Activated T-helper 17 cell treated with anti-CD3 and anti-CD28 coated beads, Interleukin-2, amount 50 U/mL, for 72 hours (primary cell): ENCODE measurements around the gene PKN2. TPM values are rescaled to one million over a fixed set of nuclear protein-coding genes. Genes with fewer than 3 reads are reported as not detected.

Experiments used
- ATAC-seq: fragments of 150-1000 bp; cut with Tn5 transposase; replicated peaks from 2 replicates; pipeline ENCODE4 v1.10.0; 2021; ENCODE audit warnings: mild to moderate bottlenecking, moderate library complexity
- H3K27ac Mint-ChIP-seq: one replicate; pipeline ENCODE4 v1.8.0; 2022; ENCODE audit warnings: mixed read lengths
- H3K27me3 Mint-ChIP-seq: one replicate; pipeline ENCODE4 v1.8.0; 2022; ENCODE audit warnings: mixed read lengths
- H3K36me3 Mint-ChIP-seq: one replicate; pipeline ENCODE4 v1.8.0; 2022; ENCODE audit warnings: low read depth, mild to moderate bottlenecking, mixed read lengths
- H3K4me1 Mint-ChIP-seq: one replicate; pipeline ENCODE4 v1.8.0; 2022; ENCODE audit warnings: mixed read lengths
- H3K4me3 Mint-ChIP-seq: one replicate; pipeline ENCODE4 v1.8.0; 2022; ENCODE audit warnings: mild to moderate bottlenecking, mixed read lengths
- H3K9me3 Mint-ChIP-seq: one replicate; pipeline ENCODE4 v1.8.0; 2022; ENCODE audit warnings: mixed read lengths
- total RNA-seq, 2 donors: library from RNA; stranded (reverse); gene quantifications; one replicate each; pipeline ENCODE4 v1.2.3, GENCODE V29; 2022

The PKN2 gene
- total RNA-seq, 2 donors from 2014 or later = 23.7 to 24.1 TPM

DNA sequence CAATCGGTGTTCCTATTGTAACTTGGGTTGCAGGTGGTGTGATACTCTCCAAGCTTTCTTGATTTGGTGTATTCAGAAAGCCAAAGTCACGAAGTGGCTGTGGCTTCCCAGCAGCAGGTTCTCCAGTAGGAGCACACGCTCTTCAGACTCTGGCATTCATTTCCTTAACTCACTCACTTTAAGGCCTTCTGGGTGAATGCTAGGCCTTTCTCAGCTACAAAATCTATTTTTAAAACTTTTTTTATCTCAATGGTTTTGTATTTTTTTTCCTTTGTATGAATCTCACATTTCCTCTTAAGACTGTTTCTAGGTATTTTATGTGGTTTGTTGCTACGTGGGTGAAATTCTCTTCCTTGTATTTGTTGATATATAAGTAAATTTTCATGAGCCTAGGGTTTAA lies 22.9 kb upstream of the PKN2 start:
- H3K27me3 Mint-ChIP-seq = no peaks in the 10 kb centered on the region
- peak overlapping the region; percentile 49 for H3K4me3 Mint-ChIP-seq
- no peaks in the 10 kb centered on the region for H3K9me3 Mint-ChIP-seq
- peak overlapping the region; percentile 75 for H3K27ac Mint-ChIP-seq
- no peaks in the 10 kb centered on the region for H3K36me3 Mint-ChIP-seq
- H3K4me1 Mint-ChIP-seq = peaks cover 9% of the 10 kb centered on the region
- peak; percentile 28 for ATAC-seq

- no peak for ATAC-seq
- peaks cover 9% of the 10 kb centered on the region for H3K4me1 Mint-ChIP-seq
- H3K9me3 Mint-ChIP-seq = no peaks in the 10 kb centered on the region
- peaks cover 5% of the 10 kb centered on the region for H3K27me3 Mint-ChIP-seq
- no peaks in the 10 kb centered on the region for H3K36me3 Mint-ChIP-seq
- H3K27ac Mint-ChIP-seq = peak overlapping the region; percentile 75
- no peak overlapping the region for H3K4me3 Mint-ChIP-seq
Observed at GRCh38 chr1:88661951-88662699, 21.9 kb upstream of the PKN2 start.

- Mint-ChIP-seq H3K27ac (no peak overlapping the region), H3K27me3 (peaks cover 5% of the 10 kb centered on the region), H3K9me3 (no peaks in the 10 kb centered on the region), H3K4me3 (no peak overlapping the region), H3K4me1 (peaks cover 9% of the 10 kb centered on the region), H3K36me3 (no peaks in the 10 kb centered on the region)
- ATAC-seq = no peak
Observed at GRCh38 chr1:88662723-88663122, 21.4 kb upstream of the PKN2 start.

GRCh38 chr1:88668405-88668804 lies 15.7 kb upstream of the PKN2 start:
- H3K27me3 Mint-ChIP-seq = peaks cover 16% of the 10 kb centered on the region
- no peak overlapping the region for H3K4me3 Mint-ChIP-seq
- ATAC-seq = no peak
- no peaks in the 10 kb centered on the region for H3K9me3 Mint-ChIP-seq
- H3K36me3 Mint-ChIP-seq = no peaks in the 10 kb centered on the region
- no peaks in the 10 kb centered on the region for H3K4me1 Mint-ChIP-seq
- H3K27ac Mint-ChIP-seq = no peak overlapping the region

DNA sequence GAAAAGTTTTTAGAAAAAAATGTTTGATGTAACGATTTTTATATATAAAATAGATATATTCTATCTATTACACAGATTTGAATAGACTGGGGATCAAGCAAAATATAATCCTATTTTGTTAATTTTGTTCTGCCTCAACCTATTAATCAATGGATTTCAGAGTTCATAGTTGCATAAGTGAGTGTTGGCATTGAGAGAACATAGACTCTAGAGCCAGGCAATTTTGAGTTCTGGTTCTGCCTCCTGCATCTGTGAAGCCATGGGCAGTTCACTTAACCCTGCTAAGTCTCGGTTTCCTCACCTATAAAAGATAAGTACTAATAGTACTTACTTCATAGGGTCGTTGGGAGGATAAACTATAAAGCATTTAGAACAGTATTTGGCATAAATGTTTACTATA lies 13.6 kb upstream of the PKN2 start:
- Mint-ChIP-seq H3K36me3 (no peaks in the 10 kb centered on the region), H3K4me1 (no peaks in the 10 kb centered on the region), H3K9me3 (no peaks in the 10 kb centered on the region), H3K4me3 (no peak overlapping the region), H3K27ac (no peak overlapping the region), H3K27me3 (peaks cover 19% of the 10 kb centered on the region)
- no peak for ATAC-seq

- no peak for ATAC-seq
- no peak overlapping the region for H3K4me3 Mint-ChIP-seq
- H3K9me3 Mint-ChIP-seq = no peaks in the 10 kb centered on the region
- no peak overlapping the region for H3K27ac Mint-ChIP-seq
- no peaks in the 10 kb centered on the region for H3K36me3 Mint-ChIP-seq
- H3K4me1 Mint-ChIP-seq = no peaks in the 10 kb centered on the region
- H3K27me3 Mint-ChIP-seq = peaks cover 14% of the 10 kb centered on the region
Observed at GRCh38 chr1:88673446-88673845, 10.6 kb upstream of the PKN2 start.

GRCh38 chr1:88678405-88678804 lies 5.7 kb upstream of the PKN2 start:
- H3K36me3 Mint-ChIP-seq = no peaks in the 10 kb centered on the region
- no peak overlapping the region for H3K4me3 Mint-ChIP-seq
- ATAC-seq = no peak

GRCh38 chr1:88680471-88680870 lies 3.6 kb upstream of the PKN2 start:
- Mint-ChIP-seq H3K36me3 (no peaks in the 10 kb centered on the region), H3K4me1 (peaks cover 6% of the 10 kb centered on the region), H3K27ac (no peak overlapping the region), H3K9me3 (no peaks in the 10 kb centered on the region), H3K4me3 (no peak overlapping the region), H3K27me3 (no peaks in the 10 kb centered on the region)
- no peak for ATAC-seq

More at GRCh38 chr1:88678405-88678804, 5.7 kb upstream of the PKN2 start:
- peaks cover 3% of the 10 kb centered on the region for H3K27me3 Mint-ChIP-seq
- H3K9me3 Mint-ChIP-seq = no peaks in the 10 kb centered on the region
- no peak overlapping the region for H3K27ac Mint-ChIP-seq
- H3K4me1 Mint-ChIP-seq = peaks cover 6% of the 10 kb centered on the region

DNA sequence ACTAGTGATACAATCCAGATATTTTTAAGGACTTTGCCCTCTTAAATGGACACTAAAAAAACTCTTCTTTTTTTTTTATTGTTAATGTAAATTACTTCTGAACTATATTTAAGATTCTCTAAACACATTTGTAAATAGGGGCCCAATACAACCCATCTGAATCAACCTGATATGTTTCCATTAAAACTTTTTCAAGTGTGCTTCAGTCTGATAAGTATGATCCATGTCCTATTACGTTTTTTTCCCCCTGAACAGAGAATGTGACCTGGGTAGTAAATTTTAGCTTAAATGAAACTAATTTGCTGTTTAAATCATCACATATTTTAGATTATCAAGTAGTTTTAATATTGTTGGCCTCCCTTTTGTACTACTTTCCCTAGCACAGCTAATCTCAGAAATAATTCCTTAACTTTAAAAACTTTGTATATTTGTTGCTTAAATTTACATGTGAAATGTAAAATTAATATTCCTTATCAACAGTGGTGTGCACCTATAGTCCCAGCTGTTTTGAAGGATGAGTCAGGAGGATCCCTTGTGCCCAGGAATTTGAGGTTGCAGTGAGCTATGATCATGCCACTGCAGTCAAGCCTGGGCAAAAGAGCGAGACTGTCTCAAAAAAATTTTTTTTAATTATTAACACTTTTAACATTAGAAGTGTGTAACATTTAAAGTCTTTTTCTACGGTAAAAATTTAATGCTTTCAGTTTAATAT lies 3.0 kb upstream of the PKN2 start:
- no peak for ATAC-seq
- no peak overlapping the region for H3K4me3 Mint-ChIP-seq
- no peak overlapping the region for H3K27ac Mint-ChIP-seq
- no peaks in the 10 kb centered on the region for H3K27me3 Mint-ChIP-seq
- H3K9me3 Mint-ChIP-seq = no peaks in the 10 kb centered on the region
- no peaks in the 10 kb centered on the region for H3K36me3 Mint-ChIP-seq
- H3K4me1 Mint-ChIP-seq = peaks cover 6% of the 10 kb centered on the region

- Mint-ChIP-seq H3K9me3 (no peaks in the 10 kb centered on the region), H3K27me3 (no peaks in the 10 kb centered on the region), H3K27ac (peak overlapping the region; percentile 89), H3K4me3 (peak overlapping the region; percentile 86), H3K36me3 (peaks cover 8% of the 10 kb centered on the region), H3K4me1 (peaks cover 6% of the 10 kb centered on the region)
- peak; percentile 25 for ATAC-seq
Observed at GRCh38 chr1:88684482-88685258, 597 bp downstream of the PKN2 start.

DNA sequence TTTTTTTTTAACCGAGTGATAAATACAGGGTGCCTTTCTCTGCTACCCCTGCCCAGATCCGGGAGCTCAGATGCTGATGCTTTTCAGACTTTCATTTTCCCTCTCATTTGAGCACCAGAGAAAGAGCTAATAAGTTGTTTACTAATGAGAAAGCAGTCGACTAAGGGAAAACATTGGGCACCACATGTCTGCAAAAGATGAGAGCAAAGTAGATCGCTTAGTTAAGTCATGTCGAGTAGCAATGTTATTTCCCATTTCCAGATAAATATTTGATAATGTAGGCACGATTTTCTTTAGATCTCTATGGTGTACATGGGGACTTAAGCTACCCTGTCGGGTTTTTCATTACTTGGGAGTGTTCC lies 1.2 kb downstream of the PKN2 start:
- no peak for ATAC-seq

DNA sequence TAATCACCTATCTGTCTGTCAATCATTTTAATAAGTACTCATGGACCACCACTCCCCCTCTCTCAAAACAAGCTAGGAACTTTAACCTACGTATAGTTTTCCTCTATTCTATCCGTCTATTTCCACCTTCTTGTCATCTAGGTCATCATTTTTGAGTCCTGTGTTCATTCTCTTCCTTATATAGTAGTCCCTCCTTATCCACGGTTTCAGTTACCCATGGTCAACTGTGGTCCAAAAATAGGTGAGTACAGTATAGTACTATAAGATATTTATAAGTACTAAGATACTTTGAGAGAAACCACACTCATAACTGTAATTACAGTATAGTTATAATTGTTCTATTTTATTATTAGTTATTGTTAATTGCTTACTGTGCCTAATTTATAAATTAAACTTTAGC lies 7.5 kb downstream of the PKN2 start:
- H3K4me3 Mint-ChIP-seq = no peak overlapping the region
- no peak overlapping the region for H3K27ac Mint-ChIP-seq
- H3K36me3 Mint-ChIP-seq = peaks cover 53% of the 10 kb centered on the region
- no peak for ATAC-seq
- no peaks in the 10 kb centered on the region for H3K27me3 Mint-ChIP-seq
- no peaks in the 10 kb centered on the region for H3K9me3 Mint-ChIP-seq
- H3K4me1 Mint-ChIP-seq = peaks cover 18% of the 10 kb centered on the region

More for the DNA sequence above, 1.2 kb downstream of the PKN2 start:
- Mint-ChIP-seq H3K4me1 (peaks cover 6% of the 10 kb centered on the region), H3K36me3 (peaks cover 8% of the 10 kb centered on the region), H3K4me3 (peak overlapping the region; percentile 86), H3K27ac (peak overlapping the region; percentile 89), H3K27me3 (no peaks in the 10 kb centered on the region), H3K9me3 (no peaks in the 10 kb centered on the region)

- Mint-ChIP-seq H3K4me3 (no peak overlapping the region), H3K9me3 (no peaks in the 10 kb centered on the region), H3K27me3 (no peaks in the 10 kb centered on the region), H3K4me1 (peaks cover 23% of the 10 kb centered on the region), H3K36me3 (peaks cover 58% of the 10 kb centered on the region), H3K27ac (no peak overlapping the region)
- ATAC-seq = no peak
Observed at GRCh38 chr1:88695781-88696180, 11.7 kb downstream of the PKN2 start.

GRCh38 chr1:88697503-88697902 lies 13.4 kb downstream of the PKN2 start:
- H3K4me1 Mint-ChIP-seq = peaks cover 19% of the 10 kb centered on the region
- peaks cover 48% of the 10 kb centered on the region for H3K36me3 Mint-ChIP-seq
- no peaks in the 10 kb centered on the region for H3K9me3 Mint-ChIP-seq
- ATAC-seq = no peak
- no peak overlapping the region for H3K4me3 Mint-ChIP-seq
- H3K27ac Mint-ChIP-seq = no peak overlapping the region
- H3K27me3 Mint-ChIP-seq = no peaks in the 10 kb centered on the region

DNA sequence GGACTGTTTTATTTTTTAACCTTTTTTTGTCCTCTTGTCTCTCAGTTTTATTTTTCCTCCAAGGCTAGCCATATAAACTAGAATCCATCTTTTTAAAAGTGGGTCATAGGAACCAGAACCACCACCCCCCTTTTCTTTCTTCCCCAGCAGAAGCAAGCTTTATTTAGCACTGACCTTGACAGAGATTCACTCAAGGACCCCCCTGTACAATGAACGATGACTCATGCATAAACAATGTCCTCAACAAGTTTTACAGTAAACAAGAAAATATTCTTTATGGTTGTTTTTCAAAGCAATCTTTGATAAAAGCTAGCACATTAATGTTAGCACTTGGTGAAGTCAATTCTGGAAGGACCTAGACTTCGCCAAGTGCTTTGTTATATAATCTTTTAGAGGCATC lies 14.1 kb downstream of the PKN2 start:
- Mint-ChIP-seq H3K4me3 (no peak overlapping the region), H3K36me3 (peaks cover 45% of the 10 kb centered on the region), H3K27me3 (no peaks in the 10 kb centered on the region), H3K9me3 (no peaks in the 10 kb centered on the region), H3K4me1 (peaks cover 19% of the 10 kb centered on the region), H3K27ac (no peak overlapping the region)
- no peak for ATAC-seq
